MM.1S (cell line): ENCODE measurements around the gene PLEKHG4.

Experiments
- DNase-seq: peaks from one replicate; pipeline ENCODE4 v3.0.0-alpha.2; 2015
- H2AFZ ChIP-seq: fragments of 300-600 bp; sonication (generic); 2 replicates; pipeline ENCODE4 v1.6.0; 2016; ENCODE audit warnings: antibody characterized with exemption, low read length
- H3F3A ChIP-seq: fragments of 300-600 bp; sonication (generic); 2 replicates; pipeline ENCODE4 v1.6.1; 2016; ENCODE audit warnings: mild to moderate bottlenecking, antibody characterized with exemption, low read length, moderate library complexity, mixed read lengths; ENCODE audit not compliant: insufficient read depth
- H3K27ac ChIP-seq: fragments of 300-600 bp; sonication (generic); 2 replicates; pipeline ENCODE4 v1.5.1; 2016; ENCODE audit warnings: mild to moderate bottlenecking, low read length
- H3K27me3 ChIP-seq: fragments of 300-600 bp; sonication (generic); replicated peaks from 2 replicates; pipeline ENCODE4 v1.6.0; 2016; ENCODE audit warnings: low read length; ENCODE audit not compliant: insufficient read depth
- H3K36me3 ChIP-seq: fragments of 300-600 bp; sonication (generic); replicated peaks from 2 replicates; pipeline ENCODE4 v1.6.1; 2016; ENCODE audit warnings: mild to moderate bottlenecking, low read length, mixed read lengths; ENCODE audit not compliant: insufficient read depth
- H3K4me1 ChIP-seq: fragments of 300-600 bp; sonication (generic); 2 replicates; pipeline ENCODE4 v1.6.1; 2016; ENCODE audit warnings: low read length, mixed read lengths
- H3K4me2 ChIP-seq: fragments of 300-600 bp; sonication (generic); 2 replicates; pipeline ENCODE4 v1.6.0; 2016; ENCODE audit warnings: low read depth, low read length
- H3K4me3 ChIP-seq: fragments of 300-600 bp; sonication (generic); 2 replicates; pipeline ENCODE4 v1.5.1; 2016; ENCODE audit warnings: low read length, mixed read lengths
- H3K79me2 ChIP-seq: fragments of 300-600 bp; sonication (generic); 2 replicates; pipeline ENCODE4 v1.6.1; 2016; ENCODE audit warnings: mixed run types, low read length, mixed read lengths
- H3K9ac ChIP-seq: fragments of 300-600 bp; sonication (generic); 2 replicates; pipeline ENCODE4 v1.6.1; 2016; ENCODE audit warnings: low read length, mixed read lengths
- H3K9me2 ChIP-seq: fragments of 300-600 bp; sonication (generic); replicated peaks from 2 replicates; pipeline ENCODE4 v1.6.1; 2016; ENCODE audit warnings: mild to moderate bottlenecking, low read length, mixed read lengths; ENCODE audit not compliant: insufficient read depth
- H3K9me3 ChIP-seq: fragments of 300-600 bp; sonication (generic); replicated peaks from 2 replicates; pipeline ENCODE4 v1.6.1; 2016; ENCODE audit warnings: mild to moderate bottlenecking, low read length, mixed read lengths; ENCODE audit not compliant: insufficient read depth
- H4K20me1 ChIP-seq: fragments of 300-600 bp; sonication (generic); 2 replicates; pipeline ENCODE4 v1.6.1; 2016; ENCODE audit warnings: mild to moderate bottlenecking, low read length, moderate library complexity, mixed read lengths; ENCODE audit not compliant: insufficient read depth
- CTCF ChIP-seq: fragments of 300-600 bp; sonication (generic); IDR thresholded peaks from 2 replicates; pipeline ENCODE4 v1.5.1; 2016; ENCODE audit warnings: antibody characterized with exemption, low read length, mixed read lengths
- EZH2 ChIP-seq: fragments of 300-600 bp; sonication (generic); optimal IDR thresholded peaks from 2 replicates; pipeline ENCODE3; 2017; ENCODE audit warnings: low read depth, mild to moderate bottlenecking, antibody characterized with exemption, low read length, mixed read lengths
- EZH2phosphoT487 ChIP-seq: fragments of 300-600 bp; sonication (generic); IDR thresholded peaks from 2 replicates; pipeline ENCODE4 v1.6.1; 2018; ENCODE audit warnings: antibody characterized with exemption, low read length

The PLEKHG4 gene

GRCh38 chr16:67329901-67330300 is 50.6 kb downstream of the PLEKHG4 start:
- Histone ChIP-seq H3K4me1 (no peaks in the 10 kb centered on the region), H3K9me3 (no peaks in the 10 kb centered on the region), H3F3A (0 out of 2 replicates have a peak, but pooled peaks cover under 1% of the 10 kb centered on the region), H3K27me3 (0 out of 2 replicates have a peak, but pooled peaks cover 5% of the 10 kb centered on the region), H3K79me2 (no peaks in the 10 kb centered on the region), H3K9me2 (no peaks in the 10 kb centered on the region), H4K20me1 (no peaks in the 10 kb centered on the region), H3K4me3 (no peak overlapping the region), H3K36me3 (no peaks in the 10 kb centered on the region), H3K9ac (no peak overlapping the region), H3K27ac (no peak overlapping the region), H2AFZ (no peak overlapping the region), H3K4me2 (no peak overlapping the region)
- no peak for TF ChIP-seq EZH2
- no peak for TF ChIP-seq EZH2phosphoT487
- no peak for TF ChIP-seq CTCF
- DNase-seq = no peak

GRCh38 chr16:67333315-67333714 is 54.0 kb downstream of the PLEKHG4 start:
- no peak for TF ChIP-seq EZH2phosphoT487
- TF ChIP-seq EZH2 = no peak
- TF ChIP-seq CTCF = no peak
- Histone ChIP-seq H2AFZ (no peak overlapping the region), H3K36me3 (no peaks in the 10 kb centered on the region), H4K20me1 (no peaks in the 10 kb centered on the region), H3F3A (no peaks in the 10 kb centered on the region), H3K79me2 (no peaks in the 10 kb centered on the region), H3K27me3 (no peaks in the 10 kb centered on the region), H3K9me2 (no peaks in the 10 kb centered on the region), H3K4me1 (no peaks in the 10 kb centered on the region), H3K9me3 (no peaks in the 10 kb centered on the region), H3K9ac (no peak overlapping the region), H3K4me3 (no peak overlapping the region), H3K27ac (no peak overlapping the region), H3K4me2 (no peak overlapping the region)
- DNase-seq = no peak

- Histone ChIP-seq H3K9ac (no peak overlapping the region), H3K36me3 (no peaks in the 10 kb centered on the region), H3K27ac (no peak overlapping the region), H3K4me2 (no peak overlapping the region), H3K79me2 (no peaks in the 10 kb centered on the region), H4K20me1 (no peaks in the 10 kb centered on the region), H2AFZ (no peak overlapping the region), H3K4me3 (no peak overlapping the region), H3K4me1 (no peaks in the 10 kb centered on the region), H3K9me3 (no peaks in the 10 kb centered on the region), H3K9me2 (no peaks in the 10 kb centered on the region), H3F3A (no peaks in the 10 kb centered on the region), H3K27me3 (no peaks in the 10 kb centered on the region)
- no peak for DNase-seq
- TF ChIP-seq EZH2phosphoT487 = no peak
- no peak for TF ChIP-seq CTCF
- no peak for TF ChIP-seq EZH2
Observed at GRCh38 chr16:67336116-67336515, 56.8 kb downstream of the PLEKHG4 start.

- no peak for TF ChIP-seq CTCF
- no peak for TF ChIP-seq EZH2
- no peak for TF ChIP-seq EZH2phosphoT487
- DNase-seq = no peak
Observed at GRCh38 chr16:67336648-67337047, 57.3 kb downstream of the PLEKHG4 start.

More at GRCh38 chr16:67336648-67337047, 57.3 kb downstream of the PLEKHG4 start:
- no peaks in the 10 kb centered on the region for H3K9me2 ChIP-seq
- no peaks in the 10 kb centered on the region for H3K27me3 ChIP-seq
- no peaks in the 10 kb centered on the region for H3K36me3 ChIP-seq
- H3K79me2 ChIP-seq = no peaks in the 10 kb centered on the region
- no peaks in the 10 kb centered on the region for H3F3A ChIP-seq
- no peaks in the 10 kb centered on the region for H3K4me1 ChIP-seq
- H3K4me3 ChIP-seq = no peak overlapping the region
- H3K27ac ChIP-seq = no peak overlapping the region
- H3K4me2 ChIP-seq = no peak overlapping the region
- no peaks in the 10 kb centered on the region for H3K9me3 ChIP-seq
- H3K9ac ChIP-seq = no peak overlapping the region
- no peak overlapping the region for H2AFZ ChIP-seq
- no peaks in the 10 kb centered on the region for H4K20me1 ChIP-seq
